Keratinocyte (primary cell): ENCODE data around the gene BCL2L12. TPM values are rescaled to one million over a fixed set of nuclear protein-coding genes. Genes with fewer than 3 reads are reported as not detected.

ENCODE experiments used
- DNase-seq: peaks from one replicate; pipeline ENCODE4 v3.0.0-alpha.2; 2011; ENCODE audit warnings: low read depth, missing footprints, low spot score
- FAIRE-seq: peaks from 2 replicates; lab custom pipeline; 2011; peaks lifted over from hg19 to GRCh38; lab: Jason Lieb, UNC
- H2AFZ ChIP-seq: 2 replicates; pipeline ENCODE4 v1.6.0; 2012; ENCODE audit warnings: low read length, control low read depth, inconsistent platforms; ENCODE audit not compliant: control insufficient read depth
- H3K27ac ChIP-seq: 2 replicates; pipeline ENCODE4 v1.5.1; 2011; ENCODE audit warnings: low read length; ENCODE audit not compliant: control insufficient read depth, insufficient read depth
- H3K27me3 ChIP-seq: 3 replicates; pipeline ENCODE4 v1.6.0; 2011; ENCODE audit warnings: low read length; ENCODE audit not compliant: control insufficient read depth, insufficient read depth; ENCODE audit errors: extremely low read depth
- H3K36me3 ChIP-seq, 2 experiments: 2 replicates in 1 of 2; 3 replicates in 1 of 2; pipeline ENCODE4 v1.5.1; 2011; ENCODE audit warnings: low read length in 2 of 2, mild to moderate bottlenecking in 1 of 2; ENCODE audit not compliant: control insufficient read depth in 2 of 2, insufficient read depth in 2 of 2; ENCODE audit errors: extremely low read depth in 1 of 2
- H3K4me1 ChIP-seq: 3 replicates; pipeline ENCODE4 v1.5.1; 2011; ENCODE audit warnings: low read length; ENCODE audit not compliant: control insufficient read depth, insufficient read depth; ENCODE audit errors: extremely low read depth
- H3K4me2 ChIP-seq: 3 replicates; pipeline ENCODE4 v1.6.0; 2011; ENCODE audit warnings: low read depth, low read length; ENCODE audit not compliant: control insufficient read depth, insufficient read depth; ENCODE audit errors: extremely low read depth
- H3K4me3 ChIP-seq, 3 experiments: fragments of 200-600 bp in 1 of 3; sonication (generic) in 1 of 3; 2 replicates in 2 of 3; 3 replicates in 1 of 3; pipeline ENCODE4 v1.5.1; 2011 to 2016; ENCODE audit warnings: low read length in 3 of 3, mild to moderate bottlenecking in 3 of 3, control low read depth in 2 of 3, inconsistent platforms in 1 of 3, low read depth in 1 of 3, mixed read lengths in 1 of 3, mixed run types in 1 of 3, moderate library complexity in 1 of 3; ENCODE audit not compliant: control insufficient read depth in 2 of 3, insufficient read depth in 2 of 3; ENCODE audit errors: extremely low read depth in 1 of 3
- H3K79me2 ChIP-seq: 2 replicates; pipeline ENCODE4 v1.6.0; 2012; ENCODE audit warnings: low read length; ENCODE audit not compliant: control insufficient read depth, insufficient read depth
- H3K9ac ChIP-seq: 3 replicates; pipeline ENCODE4 v1.6.0; 2011; ENCODE audit warnings: low read length; ENCODE audit not compliant: control insufficient read depth, insufficient read depth; ENCODE audit errors: extremely low read depth
- H3K9me1 ChIP-seq: 3 replicates; pipeline ENCODE4 v1.6.0; 2011; ENCODE audit warnings: low read length; ENCODE audit not compliant: control insufficient read depth, insufficient read depth; ENCODE audit errors: extremely low read depth
- H3K9me3 ChIP-seq: 2 replicates; pipeline ENCODE4 v1.5.1; 2012; ENCODE audit warnings: low read depth, low read length; ENCODE audit not compliant: control insufficient read depth
- H4K20me1 ChIP-seq: 3 replicates; pipeline ENCODE4 v1.6.0; 2011; ENCODE audit warnings: low read length; ENCODE audit not compliant: control insufficient read depth, insufficient read depth; ENCODE audit errors: extremely low read depth
- EZH2 ChIP-seq: IDR thresholded peaks from one replicate; pipeline ENCODE4 v1.6.1; 2012; ENCODE audit warnings: inconsistent platforms, mild to moderate bottlenecking, low read length, moderate library complexity
- dilution Hi-C: fragments of 300-500 bp; cut with MboI; formaldehyde crosslinking; loops from one replicate; pipeline ENCODE4 v1.7.0; 2020; ENCODE audit warnings: low sequenced_read_pairs; ENCODE audit not compliant: extremely low pct_ligation_motif_present
- polyA plus RNA-seq, 5 experiments: library from polyadenylated mRNA; depleted of rRNA in 3 of 5; stranded (reverse) in 3 of 5; stranded (forward) in 1 of 5; unstranded in 1 of 5; fragments of >200 nt; gene quantifications; 1 replicate in 1 of 5; 2 replicates in 3 of 5; 3 replicates in 1 of 5; pipeline versions ENCODE4 v1.2.1 to v1.2.3, GENCODE V29; 2011 to 2012; ENCODE audit warnings: missing spikeins in 2 of 5, low read depth in 1 of 5, low replicate concordance in 1 of 5
- TF ChIP-seq, protein P1 (sequence below), 3 experiments: IDR thresholded peaks in 1 of 3; conservative IDR thresholded peaks in 1 of 3; optimal IDR thresholded peaks in 1 of 3; 2 replicates in 2 of 3; 3 replicates in 1 of 3; pipeline versions ENCODE3 to v1.5.1; 2011; ENCODE audit warnings: low read length in 3 of 3, mild to moderate bottlenecking in 3 of 3, moderate library complexity in 2 of 3, control low read depth in 1 of 3, inconsistent platforms in 1 of 3; ENCODE audit not compliant: insufficient read depth in 2 of 3; ENCODE audit errors: extremely low read depth in 1 of 3

Gene BCL2L12
- polyA plus RNA-seq, 1 donor (not counting 4 experiments of a cell fraction or from before 2014, with no cell fraction given): 14.8 TPM

DNA sequence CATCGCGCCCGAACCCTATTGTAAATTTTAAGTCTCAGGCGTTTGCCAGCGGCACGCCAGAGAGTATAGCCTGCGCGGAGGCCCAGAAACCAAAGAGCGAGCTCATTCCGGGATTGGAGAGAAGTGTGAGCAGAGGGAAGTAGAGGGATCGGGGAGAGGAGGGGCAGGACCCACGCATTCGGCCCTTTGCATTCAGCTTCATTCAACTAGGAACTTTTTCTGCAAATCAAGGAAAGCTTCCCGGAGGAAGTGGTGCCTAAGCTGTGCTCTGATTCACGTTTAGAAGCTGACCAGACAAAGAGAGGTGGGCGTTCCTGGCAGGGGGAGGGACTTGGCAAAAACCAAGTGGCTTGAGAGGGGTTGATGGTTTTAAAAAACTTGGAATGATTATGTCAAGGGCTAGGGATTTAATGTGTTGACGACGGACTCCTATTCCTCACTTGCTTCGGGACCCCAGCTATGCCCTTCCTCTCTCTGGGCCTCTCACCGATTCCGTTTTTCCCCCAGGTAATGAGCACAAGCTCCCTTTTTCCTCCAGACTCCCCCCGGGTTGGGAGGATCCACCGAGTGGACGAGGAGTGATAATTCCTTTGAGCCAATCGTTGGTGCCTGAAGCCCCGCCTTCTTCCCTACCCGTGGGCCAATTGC lies 10.5 kb downstream of the BCL2L12 start:
- FAIRE-seq (peak; percentile 70), DNase-seq (peak; percentile 88)
- H2AFZ ChIP-seq: peak overlapping the region; percentile 99
- peak overlapping the region; percentile 93 for H3K9ac ChIP-seq
- no peaks in the 10 kb centered on the region for H3K9me3 ChIP-seq
- peaks cover 22% of the 10 kb centered on the region for H4K20me1 ChIP-seq
- H3K4me1 ChIP-seq: peaks cover 24% of the 10 kb centered on the region
- dilution Hi-C loops: no loop called here
- H3K36me3 ChIP-seq: peaks cover 8 to 10% of the 10 kb centered on the region in 2 experiments
- no peaks in the 10 kb centered on the region for H3K27me3 ChIP-seq
- peak overlapping the region; percentile 36 to 80 (median 62) for H3K4me3 ChIP-seq
- H3K27ac ChIP-seq: peak overlapping the region; percentile 99
- no peaks in the 10 kb centered on the region for H3K9me1 ChIP-seq
- peak overlapping the region; percentile 92 for H3K4me2 ChIP-seq
- H3K79me2 ChIP-seq: peaks cover 40% of the 10 kb centered on the region
- no peak for TF ChIP-seq EZH2
- TF ChIP-seq, protein P1, sequence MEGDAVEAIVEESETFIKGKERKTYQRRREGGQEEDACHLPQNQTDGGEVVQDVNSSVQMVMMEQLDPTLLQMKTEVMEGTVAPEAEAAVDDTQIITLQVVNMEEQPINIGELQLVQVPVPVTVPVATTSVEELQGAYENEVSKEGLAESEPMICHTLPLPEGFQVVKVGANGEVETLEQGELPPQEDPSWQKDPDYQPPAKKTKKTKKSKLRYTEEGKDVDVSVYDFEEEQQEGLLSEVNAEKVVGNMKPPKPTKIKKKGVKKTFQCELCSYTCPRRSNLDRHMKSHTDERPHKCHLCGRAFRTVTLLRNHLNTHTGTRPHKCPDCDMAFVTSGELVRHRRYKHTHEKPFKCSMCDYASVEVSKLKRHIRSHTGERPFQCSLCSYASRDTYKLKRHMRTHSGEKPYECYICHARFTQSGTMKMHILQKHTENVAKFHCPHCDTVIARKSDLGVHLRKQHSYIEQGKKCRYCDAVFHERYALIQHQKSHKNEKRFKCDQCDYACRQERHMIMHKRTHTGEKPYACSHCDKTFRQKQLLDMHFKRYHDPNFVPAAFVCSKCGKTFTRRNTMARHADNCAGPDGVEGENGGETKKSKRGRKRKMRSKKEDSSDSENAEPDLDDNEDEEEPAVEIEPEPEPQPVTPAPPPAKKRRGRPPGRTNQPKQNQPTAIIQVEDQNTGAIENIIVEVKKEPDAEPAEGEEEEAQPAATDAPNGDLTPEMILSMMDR (optimal IDR thresholded peaks at IDR 0.05 in 1 of 3, IDR thresholded peaks at IDR 0.05 in 1 of 3, conservative IDR thresholded peaks at IDR 0.05 in 1 of 3; ENCODE audit: extremely low read depth in 1 of 3, insufficient read depth in 2 of 3, low read length in 3 of 3): no peak

DNA sequence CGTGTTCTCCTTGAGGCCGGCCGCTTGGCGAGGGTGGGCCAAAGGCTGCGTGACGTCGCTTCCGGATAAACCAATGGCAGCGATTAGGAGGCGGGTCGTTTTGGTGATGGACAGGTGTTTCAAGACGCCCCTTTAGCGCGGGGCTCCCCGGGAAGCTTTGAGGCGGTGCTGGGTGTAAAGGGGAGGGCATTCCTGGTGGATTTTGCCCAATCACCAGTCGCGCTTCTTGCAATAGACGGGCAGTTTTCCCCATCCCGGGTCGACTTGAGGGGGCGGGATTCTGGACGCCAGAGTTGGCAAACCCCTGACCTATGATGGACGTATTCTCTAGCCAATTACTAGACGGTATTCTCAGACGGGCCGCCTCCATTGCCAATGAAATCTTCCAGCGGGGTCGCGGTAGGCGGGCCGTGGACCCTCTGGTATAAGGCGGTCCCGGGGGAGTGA lies 11.1 kb downstream of the BCL2L12 start:
- H3K4me1 ChIP-seq: peaks cover 24% of the 10 kb centered on the region
- peak; percentile 81 for FAIRE-seq
- no peaks in the 10 kb centered on the region for H3K9me3 ChIP-seq
- peaks cover 10 to 11% of the 10 kb centered on the region in 2 experiments for H3K36me3 ChIP-seq
- H3K9me1 ChIP-seq: no peaks in the 10 kb centered on the region
- dilution Hi-C loops: no loop called here
- peaks cover 25% of the 10 kb centered on the region for H4K20me1 ChIP-seq
- peak; percentile 100 for DNase-seq
- peak overlapping the region; percentile 99 for H3K27ac ChIP-seq
- H3K4me3 ChIP-seq: peak overlapping the region; percentile 90 to 97 (median 96)
- H3K4me2 ChIP-seq: peak overlapping the region; percentile 16
- H2AFZ ChIP-seq: peak overlapping the region; percentile 36
- H3K9ac ChIP-seq: peak overlapping the region; percentile 99
- H3K79me2 ChIP-seq: peaks cover 43% of the 10 kb centered on the region
- H3K27me3 ChIP-seq: no peaks in the 10 kb centered on the region
- no peak for TF ChIP-seq EZH2
- TF ChIP-seq, protein P1 (optimal IDR thresholded peaks at IDR 0.05 in 1 of 3, IDR thresholded peaks at IDR 0.05 in 1 of 3, conservative IDR thresholded peaks at IDR 0.05 in 1 of 3; ENCODE audit: extremely low read depth in 1 of 3, insufficient read depth in 2 of 3, low read length in 3 of 3): no peak
